ENCODE results near the gene MANBA. TPM values are rescaled to one million over a fixed set of nuclear protein-coding genes. Genes with fewer than 3 reads are reported as not detected.

MANBA gene
- total RNA-seq, 1 experiment from 2014 or later, result 21.4 TPM

- Histone ChIP-seq H3K23ac (ENCODE audit: insufficient read length, low read depth, low read length) (no peak overlapping the region), H3K79me2 (ENCODE audit: insufficient read depth, low read length) (no peaks in the 10 kb centered on the region), H3K4me2 (ENCODE audit: insufficient read depth, insufficient read length, low read length) (no peak overlapping the region), H3T11ph (ENCODE audit: low read length) (no peak overlapping the region), H2BK20ac (ENCODE audit: low read depth, low read length, poor library complexity, severe bottlenecking) (no peak overlapping the region), H3K23me2 (ENCODE audit: insufficient read length, low read depth, low read length, poor library complexity, severe bottlenecking) (no peaks in the 10 kb centered on the region), H3K14ac (ENCODE audit: insufficient read depth, low read length) (no peak overlapping the region), H3K18ac (ENCODE audit: insufficient read length, low read depth, low read length) (no peak overlapping the region), H3K4me1 (ENCODE audit: insufficient read depth, low read length) (no peaks in the 10 kb centered on the region), H2AK5ac (ENCODE audit: insufficient read length, low read length) (no peak overlapping the region), H3K27ac (ENCODE audit: insufficient read length, low read depth, low read length) (no peak overlapping the region), H3K9ac (ENCODE audit: extremely low read depth, insufficient read length, low read length) (no peak overlapping the region), H2BK15ac (ENCODE audit: low read depth, low read length) (no peak overlapping the region), H4K8ac (replicated peaks; ENCODE audit: insufficient read length, low read depth, low read length) (no peak overlapping the region), H4K20me1 (ENCODE audit: control insufficient read depth, insufficient read depth, insufficient read length) (no peaks in the 10 kb centered on the region), H2AFZ (ENCODE audit: low read length) (no peak overlapping the region), H3K56ac (ENCODE audit: insufficient read length, low read depth, low read length) (no peak overlapping the region), H2BK12ac (ENCODE audit: insufficient read length, low read depth, low read length) (no peak overlapping the region), H3K79me1 (ENCODE audit: insufficient read depth, low read depth, low read length, poor library complexity, severe bottlenecking) (no peaks in the 10 kb centered on the region), H3K9me3 (ENCODE audit: control insufficient read depth, low read depth, low read length) (no peaks in the 10 kb centered on the region), H4K5ac (ENCODE audit: insufficient read length, low read depth, low read length) (no peak overlapping the region), H3K4ac (ENCODE audit: low read depth, low read length) (no peak overlapping the region), H2BK5ac (ENCODE audit: insufficient read length, low read length) (no peak overlapping the region), H2BK120ac (ENCODE audit: low read depth, low read length, poor library complexity, severe bottlenecking) (no peak overlapping the region), H3K27me3 (ENCODE audit: insufficient read depth, low read length) (no peaks in the 10 kb centered on the region), H4K91ac (ENCODE audit: insufficient read length, low read depth, low read length) (no peak overlapping the region)
- Mint-ChIP-seq H3K27me3 (ENCODE audit: low read depth) (no peaks in the 10 kb centered on the region), H3K27ac (no peak overlapping the region), H3K9me3 (peaks cover 3% of the 10 kb centered on the region in 2 experiments; a peak in 3 of 5 replicates), H3K36me3 (ENCODE audit: insufficient read depth in 1 of 3, low read depth in 3 of 3) (peaks cover 0 to 3% (median 2%) of the 10 kb centered on the region in 3 experiments; a peak in 3 of 7 replicates), H3K4me3 (no peak overlapping the region), H3K4me1 (no peaks in the 10 kb centered on the region)
- DNase-seq, result no peak
- WGBS (ENCODE audit: extremely low coverage, insufficient read length, low lambda C conversion rate), result no CpG with 5 or more reads among the region's 4 CpGs
- TF ChIP-seq CTCF (conservative IDR thresholded peaks at IDR 0.05), result no peak
Observed at GRCh38 chr4:102586644-102587021, 174.1 kb downstream of the MANBA start.
